OCI-M1 (cell line): ENCODE data around the gene HPSE.
"Not testable (repeated sequence)": the region's sequence is repeated elsewhere in the genome, so short reads cannot be mapped to it uniquely, and the experiment has no call there.

Experiments used
- DNase-seq: peaks from one replicate; lab custom pipeline; 2025; lab: John Stamatoyannopoulos, UW

HPSE gene

DNA sequence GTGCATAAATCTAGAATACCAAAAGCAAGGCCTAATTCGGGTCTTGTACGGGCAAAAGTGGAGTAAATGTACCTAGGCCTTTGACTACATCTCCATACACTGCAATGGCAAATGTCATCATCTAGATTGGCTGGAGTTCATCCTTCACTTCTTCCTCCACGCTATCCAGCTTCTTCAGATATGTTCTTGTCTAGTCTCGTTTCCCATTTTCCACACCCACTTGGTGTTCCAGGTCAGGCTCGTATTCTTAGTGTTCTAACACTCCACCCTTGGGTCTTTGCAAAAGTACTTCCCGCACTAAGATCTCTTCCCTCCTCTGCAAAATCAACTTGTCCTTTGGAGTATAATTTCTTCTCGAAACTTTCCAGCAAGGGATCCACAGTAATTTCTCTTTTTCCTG lies 51.5 kb downstream of the HPSE start:
- no peak for DNase-seq

DNA sequence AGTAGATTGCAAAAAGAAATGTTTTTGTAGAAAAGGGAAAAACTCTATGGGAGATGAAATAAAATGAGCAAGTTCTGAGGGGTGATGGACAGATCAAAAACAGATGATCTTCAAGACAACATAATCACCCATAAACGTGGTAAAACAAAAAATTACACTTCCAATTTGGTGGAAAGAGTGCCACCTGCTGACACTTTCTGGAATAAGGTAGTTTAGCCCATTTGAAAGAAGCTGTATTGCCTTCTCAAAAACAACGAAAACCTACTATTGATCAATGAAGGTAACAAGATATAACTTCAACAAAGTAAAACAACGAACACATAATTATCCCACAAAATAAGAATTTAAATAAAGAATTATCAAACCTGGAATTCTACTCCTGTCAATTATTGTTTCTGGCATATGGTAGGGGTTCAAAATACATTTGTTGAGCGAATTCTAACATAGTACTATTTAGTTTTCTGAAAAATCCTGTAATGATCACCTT lies 52.6 kb downstream of the HPSE start:
- peak; percentile 87 for DNase-seq

DNA sequence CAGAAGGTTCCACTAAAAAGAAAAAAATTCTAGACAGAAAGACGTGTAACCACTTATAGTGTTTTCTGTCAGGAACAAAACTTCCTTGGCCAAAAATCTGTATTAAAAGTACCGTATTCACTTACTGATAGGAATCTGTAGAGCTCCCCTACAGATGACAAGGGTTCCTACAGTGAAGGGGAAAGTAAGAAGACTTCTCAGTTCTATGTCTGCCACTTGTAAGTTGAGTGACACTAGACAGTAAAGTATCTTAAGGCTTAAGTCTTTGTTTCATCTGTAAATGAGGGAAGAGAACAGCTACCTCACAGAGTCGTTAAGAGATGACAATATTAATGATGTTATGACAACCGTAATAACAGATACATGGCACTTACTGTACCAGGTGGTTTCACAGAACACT lies 53.3 kb downstream of the HPSE start:
- DNase-seq, result peak; percentile 25

DNA sequence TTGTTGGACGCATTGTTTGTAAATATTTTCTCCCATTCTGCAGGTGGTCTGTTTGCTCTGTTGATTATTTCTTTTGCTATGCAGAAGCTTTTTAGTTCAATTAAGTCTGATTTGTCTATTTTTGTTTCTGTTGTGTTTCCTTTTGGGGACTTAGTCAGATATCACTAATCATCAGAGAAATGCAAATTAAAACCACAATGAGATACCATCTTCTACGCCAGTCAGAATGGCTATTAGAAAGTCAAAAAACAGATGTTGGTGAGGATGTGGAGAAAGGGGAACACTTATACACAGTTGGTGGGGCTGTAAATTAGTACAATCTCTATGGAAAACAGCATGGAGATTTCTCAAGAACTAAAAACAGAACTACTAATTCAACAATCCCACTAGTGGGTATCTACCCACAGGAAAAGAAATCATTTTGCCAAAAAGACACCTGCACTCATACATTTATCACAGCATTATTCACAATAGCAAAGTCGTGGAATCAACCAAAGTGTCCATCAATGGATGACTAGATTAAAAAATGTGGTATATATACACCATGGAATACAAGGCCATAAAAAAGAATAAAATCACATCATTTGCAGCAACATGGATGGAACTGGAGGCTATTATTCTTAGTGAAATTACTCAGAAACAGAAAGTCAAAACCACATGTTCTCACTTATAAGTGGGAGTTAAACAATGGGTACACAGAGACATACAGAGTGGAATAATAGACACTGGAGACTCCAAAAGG lies 58.2 kb downstream of the HPSE start:
- no peak for DNase-seq

DNA sequence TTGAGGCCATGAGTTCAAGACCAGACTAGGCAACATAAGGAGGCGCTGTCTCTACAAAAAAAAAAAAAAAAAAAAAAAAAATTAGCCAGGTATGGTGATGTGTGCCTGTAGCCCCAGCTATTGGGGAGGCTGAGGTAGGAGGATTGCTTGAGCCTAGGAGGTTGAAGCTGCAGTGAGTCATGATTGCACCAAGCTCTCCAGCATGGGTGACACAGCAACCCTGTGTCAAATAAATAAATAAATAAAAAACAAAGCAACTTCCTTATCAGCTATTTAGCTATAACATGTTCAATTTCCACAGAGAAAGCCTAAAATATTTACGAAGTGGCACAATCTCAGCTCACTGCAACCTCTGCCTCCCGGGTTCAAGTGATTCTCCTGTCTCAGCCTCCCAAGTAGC lies 60.7 kb downstream of the HPSE start:
- DNase-seq, result not testable (repeated sequence)

DNA sequence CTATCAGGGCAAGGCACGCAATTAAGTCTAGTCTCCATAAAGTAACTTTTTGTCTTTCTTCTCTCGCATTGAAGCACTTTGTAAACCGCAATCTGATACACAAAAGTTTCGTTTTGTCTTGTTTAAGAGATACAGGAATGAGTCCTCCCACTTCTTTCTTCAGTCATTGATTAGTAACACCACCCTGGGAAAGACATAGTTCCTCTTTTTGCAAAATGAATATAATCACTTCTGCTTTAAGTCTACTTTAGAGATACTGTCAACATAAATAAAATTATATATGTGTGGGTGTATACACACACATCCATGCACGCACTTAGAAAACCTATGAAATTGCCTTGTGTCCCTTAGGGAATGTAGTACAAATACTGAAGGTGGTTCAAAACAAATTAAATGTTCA lies 61.7 kb downstream of the HPSE start:
- peak; percentile 94 for DNase-seq

DNA sequence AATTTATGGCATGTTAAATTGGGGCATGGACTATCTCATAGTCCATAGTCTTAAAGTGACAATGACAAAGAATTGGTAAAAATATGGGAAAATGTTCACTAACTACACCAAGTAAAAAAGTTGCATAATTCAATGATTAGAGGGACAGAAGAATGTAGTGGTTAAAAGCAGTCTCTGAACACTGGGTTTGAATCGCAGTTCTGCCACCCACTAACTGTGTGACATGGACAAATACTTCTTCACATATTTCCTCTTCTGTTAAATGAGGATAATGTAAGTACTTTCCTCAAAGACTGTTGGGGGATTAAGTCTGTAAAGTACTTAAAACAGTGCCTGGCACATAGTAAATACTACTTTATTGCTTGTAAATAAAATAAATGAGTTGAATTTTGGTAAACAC lies 65.4 kb downstream of the HPSE start:
- DNase-seq, result no peak

DNA sequence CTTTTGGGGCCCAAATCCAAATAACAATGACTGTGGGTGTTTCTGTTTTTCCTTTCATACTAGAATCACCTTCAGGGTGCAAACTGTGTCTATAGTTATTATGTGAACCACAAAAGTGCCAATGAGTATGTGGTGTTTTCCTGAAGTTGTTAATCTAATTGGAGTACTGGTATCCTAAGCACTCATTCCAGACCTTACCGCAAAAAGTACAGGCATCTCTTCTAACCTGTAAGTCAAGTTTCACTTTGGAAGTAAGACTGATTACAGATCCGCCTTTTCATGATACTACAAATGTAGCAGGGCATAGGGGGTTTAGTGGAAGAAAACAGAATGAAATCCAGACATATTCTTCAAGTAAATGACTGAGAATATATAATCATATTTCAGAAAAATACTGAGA lies 66.2 kb downstream of the HPSE start:
- no peak for DNase-seq

DNA sequence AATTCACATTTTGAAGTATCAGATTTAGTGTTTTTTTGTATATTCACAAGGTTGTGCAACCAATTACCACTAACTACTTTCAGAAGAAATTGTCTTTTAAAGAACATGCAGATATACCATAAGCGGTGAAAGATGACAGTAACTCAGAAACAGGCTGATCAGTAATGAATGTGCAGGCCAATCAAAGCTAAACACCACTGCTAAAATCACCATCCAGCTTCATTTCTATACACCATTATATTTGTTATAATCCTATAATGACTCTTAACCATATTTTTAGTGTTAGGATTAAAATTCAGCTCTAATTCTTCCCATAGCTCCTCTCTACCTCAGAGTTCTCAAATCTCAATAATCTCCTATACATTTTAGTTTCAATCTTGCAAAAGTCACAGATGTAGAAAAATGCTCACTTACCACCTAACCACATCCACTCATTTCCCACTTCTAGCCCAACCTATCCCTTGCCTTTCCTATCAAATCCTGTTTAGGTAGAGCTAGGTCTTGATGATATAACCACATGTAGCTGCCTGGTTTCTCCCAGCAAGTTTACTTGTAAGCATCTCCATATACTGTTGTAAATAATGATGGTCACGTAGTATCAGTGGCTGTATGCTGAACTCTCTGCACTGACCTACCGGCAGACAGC lies 66.7 kb downstream of the HPSE start:
- no peak for DNase-seq

DNA sequence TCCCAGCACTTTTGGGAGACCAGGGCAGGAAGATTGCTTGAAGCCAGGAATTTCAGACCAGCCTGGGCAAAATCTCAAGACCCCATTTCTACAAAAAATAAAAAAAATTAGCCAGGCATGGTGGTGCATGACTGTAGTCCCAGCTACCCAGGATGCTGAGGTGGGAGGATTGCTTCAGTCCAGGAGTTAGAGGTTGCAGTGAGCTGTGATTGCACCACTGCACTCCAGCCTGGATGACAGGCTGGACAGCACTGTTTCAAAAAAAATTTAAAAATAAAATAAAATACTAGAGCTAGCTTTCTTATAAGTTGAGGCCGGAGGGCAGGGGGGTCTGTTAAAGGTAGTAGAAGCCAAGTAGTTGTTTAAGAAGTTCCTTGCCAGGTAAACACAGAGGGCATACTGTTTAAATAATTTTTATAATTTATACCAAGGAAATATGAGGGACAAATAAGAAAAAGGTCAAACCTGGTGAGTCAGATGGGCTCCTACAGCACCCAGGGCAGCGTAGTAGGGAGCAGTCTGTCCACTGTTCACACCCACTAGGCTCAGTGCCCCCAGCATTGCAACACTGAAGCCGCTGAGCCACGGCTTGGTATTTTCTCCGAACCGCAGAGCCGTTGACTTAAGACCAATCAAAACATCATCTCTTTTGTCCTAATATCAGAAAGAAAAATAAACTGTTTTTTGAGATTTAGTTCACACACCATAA lies 67.4 kb downstream of the HPSE start:
- no peak for DNase-seq

DNA sequence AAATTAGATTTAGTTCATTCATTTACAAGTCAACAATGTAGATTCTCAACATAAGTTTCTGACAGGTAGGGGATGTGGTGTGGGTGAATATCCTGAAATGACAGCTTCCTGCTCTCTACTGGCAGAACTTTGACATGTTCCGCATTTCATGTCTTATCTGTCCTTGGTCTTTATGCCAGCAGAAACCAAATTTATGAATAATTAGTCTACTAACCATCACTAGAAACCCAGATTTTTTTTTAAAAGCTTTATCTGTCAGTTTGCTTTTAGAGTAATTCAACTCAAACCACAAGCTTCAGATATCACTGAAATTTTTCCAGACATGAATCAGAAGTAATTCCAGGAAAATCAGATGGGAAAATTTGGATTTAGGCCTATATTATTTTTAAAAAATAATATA lies 68.0 kb downstream of the HPSE start:
- DNase-seq, result peak; percentile 9

DNA sequence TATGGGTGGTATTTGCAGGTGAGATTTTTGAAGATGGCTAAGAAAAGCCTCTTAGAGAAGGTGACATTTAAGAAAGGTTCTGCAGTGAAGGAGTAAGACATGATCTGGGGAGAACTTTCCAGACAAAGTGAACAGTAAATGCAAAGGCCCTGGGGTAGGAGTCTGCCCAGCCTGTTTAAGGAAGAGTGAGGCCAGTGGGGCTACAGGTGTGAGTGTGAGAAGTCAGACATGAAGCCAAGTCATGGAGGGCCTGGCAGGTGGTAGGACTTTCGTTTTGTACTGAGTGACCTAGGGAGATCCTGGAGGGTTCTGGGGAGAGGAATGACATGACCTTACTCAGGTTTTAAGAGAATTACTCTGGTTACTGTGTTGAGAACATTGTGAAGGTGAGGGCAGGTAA lies 71.5 kb downstream of the HPSE start:
- no peak for DNase-seq

DNA sequence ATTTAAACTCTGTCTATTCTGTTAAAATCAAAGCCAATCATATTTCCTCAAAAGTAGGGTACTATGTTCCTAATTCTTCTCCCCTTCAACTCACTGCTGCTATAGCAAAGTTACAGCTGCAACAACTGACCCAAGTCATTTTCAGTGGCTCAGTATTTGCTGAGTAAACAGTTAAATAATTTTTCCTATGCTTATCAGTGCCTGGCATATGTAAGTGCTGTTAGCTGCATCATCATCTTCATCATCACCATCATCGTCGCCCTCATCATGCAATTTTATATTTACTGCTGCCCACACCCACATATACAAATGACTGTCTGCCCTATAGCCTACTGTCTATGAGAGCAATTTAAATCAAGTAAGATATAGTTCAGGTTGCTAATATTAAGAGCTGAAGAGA lies 72.0 kb downstream of the HPSE start:
- DNase-seq, result peak; percentile 27

DNA sequence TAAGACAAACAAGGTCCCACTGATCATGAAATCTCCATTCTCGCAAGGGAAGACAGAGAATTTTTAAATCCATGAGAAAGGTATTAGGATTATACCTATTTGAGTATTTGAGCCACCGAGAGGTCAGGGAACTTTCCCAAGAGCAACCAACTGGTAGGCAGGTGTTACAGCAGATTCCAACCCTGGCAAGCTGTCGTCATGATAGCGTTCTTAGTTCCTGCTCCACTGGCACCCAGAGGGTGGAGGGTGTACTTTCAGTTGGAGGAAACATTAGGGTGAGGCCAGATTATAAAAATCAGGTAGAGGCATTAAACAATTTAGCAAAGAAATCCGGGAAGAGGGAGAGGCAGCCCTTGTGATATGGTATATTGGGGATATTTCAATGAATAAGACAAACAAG lies 73.3 kb downstream of the HPSE start:
- DNase-seq, result no peak

DNA sequence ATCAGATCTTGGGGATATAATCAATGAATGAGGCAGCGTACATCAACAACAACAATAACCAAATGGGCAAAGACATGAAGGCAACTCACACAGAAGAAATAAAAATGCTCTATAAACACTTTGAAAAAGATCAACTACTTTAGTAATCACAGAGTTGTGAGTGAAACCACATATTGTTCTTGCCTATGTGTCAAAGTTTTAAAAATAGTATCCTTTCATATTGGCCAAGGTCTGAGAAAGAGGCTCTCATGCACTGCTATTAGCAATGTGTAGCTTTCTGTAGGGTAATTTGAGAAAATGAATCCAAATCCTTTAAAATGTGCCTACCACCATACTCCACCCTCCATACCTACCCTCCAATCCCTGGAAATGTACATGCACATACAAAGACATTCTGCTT lies 75.1 kb downstream of the HPSE start:
- no peak for DNase-seq

DNA sequence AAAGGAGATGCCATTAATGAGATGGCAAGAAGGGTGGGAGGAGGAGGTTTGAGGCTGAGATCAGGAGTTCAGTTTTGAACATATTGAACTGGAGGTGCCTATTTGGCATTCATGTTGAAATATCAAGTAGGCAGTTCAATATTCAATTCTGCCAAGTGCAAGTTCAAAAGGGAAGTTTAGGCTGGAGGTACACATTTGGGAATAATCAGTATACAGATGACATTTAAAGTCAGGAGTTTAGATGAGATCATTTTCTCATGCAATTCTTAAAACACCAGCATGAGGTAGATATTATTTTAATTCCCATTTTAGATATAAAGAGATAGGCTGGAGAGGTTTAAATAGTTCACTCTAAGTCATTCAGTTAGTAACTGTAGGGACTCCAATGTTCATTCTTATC lies 76.2 kb downstream of the HPSE start:
- no peak for DNase-seq

DNA sequence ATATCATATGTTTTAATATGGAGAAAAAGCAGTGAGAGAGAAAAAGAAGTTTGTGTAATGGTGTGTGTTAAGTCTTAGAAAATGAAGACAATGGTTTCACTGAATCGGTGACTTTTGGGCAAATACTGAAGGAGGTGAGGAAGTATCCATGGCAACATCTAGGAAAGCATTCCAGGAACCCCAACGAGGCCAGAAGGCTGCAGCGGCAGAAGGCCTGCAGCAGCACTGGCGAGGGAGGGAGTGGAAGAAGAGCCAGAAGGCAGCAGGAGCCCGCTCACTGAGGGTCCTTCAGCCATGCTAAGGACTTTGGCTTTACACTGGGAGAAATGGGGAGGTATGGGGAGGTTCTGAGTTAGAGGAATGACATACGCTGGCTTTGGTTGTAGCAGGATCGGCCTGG lies 76.8 kb downstream of the HPSE start:
- DNase-seq, result no peak

DNA sequence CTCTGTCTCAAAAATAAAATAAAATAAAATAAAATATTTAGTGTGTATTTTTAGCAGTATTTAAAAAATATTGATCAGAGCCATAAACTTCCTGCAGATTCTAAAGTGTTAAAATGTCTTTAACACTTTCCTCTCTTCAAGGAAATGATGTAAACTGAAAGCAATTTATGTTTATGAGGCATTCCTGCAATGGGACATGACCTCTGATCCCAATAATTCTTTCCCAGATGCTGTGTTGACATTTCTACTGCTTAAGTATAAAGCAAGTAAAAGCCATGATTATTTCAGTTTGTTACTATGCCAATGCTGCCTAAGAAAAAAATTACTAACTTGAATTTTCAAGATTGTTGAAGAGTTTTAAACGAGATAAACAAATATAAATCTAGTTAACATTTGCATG lies 79.1 kb downstream of the HPSE start:
- no peak for DNase-seq

DNA sequence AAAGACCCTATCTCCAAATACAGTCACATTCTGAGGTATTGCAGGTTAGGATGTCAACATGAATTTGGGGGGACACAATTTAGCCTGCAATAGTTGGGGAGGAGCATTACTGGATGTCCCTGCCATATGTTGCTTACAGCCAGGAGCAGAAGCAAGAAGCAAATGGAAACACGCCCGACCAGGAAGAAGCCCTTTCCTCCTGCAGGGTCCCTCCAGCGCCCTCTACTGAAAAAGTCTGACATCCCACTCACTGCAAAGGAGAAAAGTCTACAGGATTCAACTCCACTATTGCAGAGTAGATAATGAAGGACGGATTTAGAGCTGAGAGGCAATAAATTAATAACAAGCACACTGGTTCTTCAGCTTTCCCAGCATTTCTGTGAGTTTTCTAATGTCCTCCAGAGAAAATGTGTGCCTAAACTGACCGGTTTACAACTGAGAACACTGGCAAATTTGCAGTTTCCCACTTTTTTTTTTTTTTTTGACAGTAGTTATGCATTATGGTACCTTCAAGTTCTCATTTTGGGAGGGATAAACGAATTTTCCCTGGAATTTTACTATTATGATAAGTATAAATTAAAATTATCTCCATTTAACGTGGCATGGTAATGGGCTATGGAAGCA lies 81.8 kb downstream of the HPSE start:
- peak; percentile 91 for DNase-seq

DNA sequence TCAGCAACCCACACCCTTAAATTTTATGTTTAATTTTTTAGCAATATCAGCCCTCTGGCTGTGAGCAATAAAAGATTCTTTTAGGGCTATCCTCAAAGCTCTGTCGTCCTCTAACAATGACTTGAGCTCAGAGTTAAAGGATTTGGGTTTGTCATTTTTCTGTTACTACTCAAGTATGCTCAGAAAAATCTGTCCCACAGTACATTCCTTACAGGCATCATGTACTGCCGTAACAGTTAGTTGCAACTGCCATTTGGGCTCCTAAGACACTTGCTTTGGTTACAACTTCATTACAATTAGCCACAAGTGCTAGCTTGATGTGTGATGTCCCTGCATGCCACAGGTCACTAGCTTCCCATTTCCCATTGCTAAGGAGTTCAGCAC lies 83.2 kb downstream of the HPSE start:
- no peak for DNase-seq

DNA sequence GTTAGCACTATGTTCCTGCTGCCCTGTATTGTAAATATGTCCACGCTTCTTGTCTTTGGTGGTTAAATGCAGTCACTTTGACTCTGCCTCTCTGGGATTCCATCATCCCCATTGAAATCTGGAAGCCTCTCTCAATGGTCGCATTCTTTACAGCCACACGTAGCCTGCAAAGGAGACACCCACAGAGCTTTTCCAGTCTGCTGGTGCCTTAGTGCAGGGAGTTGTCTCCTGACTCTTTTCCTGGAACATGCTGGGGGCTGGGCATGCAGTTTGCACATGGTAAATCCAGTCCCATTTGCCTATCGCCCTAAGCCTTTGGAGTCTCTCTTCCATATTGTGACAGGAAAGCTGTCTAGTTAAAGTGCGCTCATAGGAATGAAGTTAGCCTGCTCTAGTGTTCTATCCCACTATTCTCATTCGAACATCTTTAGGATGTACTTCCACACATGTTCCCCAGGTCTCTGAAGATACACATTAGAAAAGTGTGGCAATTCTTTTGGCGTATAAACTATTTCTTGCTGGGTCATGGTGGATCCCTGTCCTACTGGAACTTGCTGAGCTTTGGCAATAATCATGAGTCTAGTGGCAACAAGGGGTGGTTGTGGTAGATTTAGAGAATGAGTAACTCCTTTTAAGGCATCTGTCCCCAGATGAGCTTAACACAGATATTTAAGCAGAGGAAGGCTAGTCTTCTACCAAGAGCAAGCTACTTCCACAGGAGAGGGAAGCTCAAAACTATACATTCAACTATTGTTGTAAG lies 83.8 kb downstream of the HPSE start:
- DNase-seq, result no peak

DNA sequence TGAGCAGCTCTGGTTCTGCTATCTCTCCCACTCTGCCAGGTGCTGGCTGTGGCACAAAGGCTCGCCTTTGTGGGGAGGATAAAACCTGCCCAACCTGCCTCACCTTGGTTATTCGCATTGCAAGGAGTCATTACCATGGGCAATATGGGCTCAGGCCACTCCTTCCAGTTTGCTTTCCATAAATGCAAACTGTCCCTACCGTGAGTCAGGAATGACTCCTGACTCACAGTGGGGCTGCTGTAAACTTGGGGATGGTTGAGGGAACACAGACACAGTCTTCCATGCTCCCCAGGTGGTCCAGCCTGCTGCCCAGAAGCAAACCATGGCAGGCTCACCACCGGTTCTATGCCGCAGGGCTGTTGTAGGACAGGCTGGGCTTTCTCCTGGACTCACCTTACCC lies 86.2 kb downstream of the HPSE start:
- DNase-seq, result no peak
